COR-L47 (cell line): ENCODE measurements around the gene AARS2.
"Not testable (repeated sequence)": the region's sequence is repeated elsewhere in the genome, so short reads cannot be mapped to it uniquely, and the experiment has no call there.

Experiments used
- DNase-seq: peaks from one replicate; lab custom pipeline; 2025; lab: John Stamatoyannopoulos, UW

The AARS2 gene

GRCh38 chr6:44329858-44330257 is 16.7 kb upstream of the AARS2 start:
- no peak for DNase-seq

- not testable (repeated sequence) for DNase-seq
Observed at GRCh38 chr6:44328203-44328602, 15.1 kb upstream of the AARS2 start.

GRCh38 chr6:44327760-44328159 is 14.6 kb upstream of the AARS2 start:
- DNase-seq: no peak

GRCh38 chr6:44327096-44327495 is 13.9 kb upstream of the AARS2 start:
- no peak for DNase-seq

- no peak for DNase-seq
Observed at GRCh38 chr6:44321210-44321609, 8.1 kb upstream of the AARS2 start.

GRCh38 chr6:44317136-44317631 is 4.0 kb upstream of the AARS2 start:
- DNase-seq: not testable (repeated sequence)

GRCh38 chr6:44316481-44316880 is 3.3 kb upstream of the AARS2 start:
- no peak for DNase-seq

GRCh38 chr6:44315951-44316350 is 2.8 kb upstream of the AARS2 start:
- DNase-seq: no peak

- DNase-seq: no peak
Observed at GRCh38 chr6:44315516-44315915, 2.4 kb upstream of the AARS2 start.

GRCh38 chr6:44314657-44315056 is 1.5 kb upstream of the AARS2 start:
- DNase-seq: not testable (repeated sequence)

- DNase-seq: no peak
Observed at GRCh38 chr6:44311767-44312166, 1.4 kb downstream of the AARS2 start.

GRCh38 chr6:44311304-44311703 is 1.8 kb downstream of the AARS2 start:
- no peak for DNase-seq

GRCh38 chr6:44310241-44310640 is 2.9 kb downstream of the AARS2 start:
- no peak for DNase-seq

GRCh38 chr6:44309631-44310030 is 3.5 kb downstream of the AARS2 start:
- no peak for DNase-seq

- DNase-seq: no peak
Observed at GRCh38 chr6:44309092-44309491, 4.1 kb downstream of the AARS2 start.

- DNase-seq: no peak
Observed at GRCh38 chr6:44307217-44307616, 5.9 kb downstream of the AARS2 start.

- no peak for DNase-seq
Observed at GRCh38 chr6:44306710-44307109, 6.4 kb downstream of the AARS2 start.

GRCh38 chr6:44305200-44305725 is 7.9 kb downstream of the AARS2 start:
- DNase-seq: no peak

- no peak for DNase-seq
Observed at GRCh38 chr6:44304282-44305199, 8.6 kb downstream of the AARS2 start.

- DNase-seq: no peak
Observed at GRCh38 chr6:44303842-44304241, 9.3 kb downstream of the AARS2 start.

GRCh38 chr6:44302856-44303255 is 10.3 kb downstream of the AARS2 start:
- no peak for DNase-seq

GRCh38 chr6:44301782-44302564 is 11.2 kb downstream of the AARS2 start:
- no peak for DNase-seq

- DNase-seq: no peak
Observed at GRCh38 chr6:44301106-44301505, 12.0 kb downstream of the AARS2 start.
